IMR-90 (cell line): ENCODE measurements around the gene KBTBD12. TPM values are rescaled to one million over a fixed set of nuclear protein-coding genes. Genes with fewer than 3 reads are reported as not detected.

ENCODE experiments used
- CHD1 ChIP-seq: IDR thresholded peaks from 2 replicates; pipeline ENCODE4 v1.6.1; 2012; ENCODE audit warnings: low read depth, low read length, improper control_type of control experiment
- MAZ ChIP-seq: IDR thresholded peaks from 2 replicates; pipeline ENCODE4 v1.6.1; 2012; ENCODE audit warnings: low read depth, mild to moderate bottlenecking, low read length, improper control_type of control experiment, moderate library complexity, borderline replicate concordance
- MXI1 ChIP-seq: IDR thresholded peaks from 2 replicates; pipeline ENCODE4 v1.6.1; 2012; ENCODE audit warnings: low read depth, mild to moderate bottlenecking, low read length, moderate library complexity, borderline replicate concordance
- RCOR1 ChIP-seq: IDR thresholded peaks from 2 replicates; pipeline ENCODE4 v1.6.1; 2012; ENCODE audit warnings: mild to moderate bottlenecking, low read length, improper control_type of control experiment; ENCODE audit not compliant: insufficient replicate concordance
- SMC3 ChIP-seq: fragments of 150-350 bp; IDR thresholded peaks from 2 replicates; pipeline ENCODE4 v1.6.1; 2016; ENCODE audit warnings: low read depth, mild to moderate bottlenecking, antibody characterized with exemption, low read length, moderate library complexity
- polyA plus RNA-seq, 3 experiments: library from polyadenylated mRNA; depleted of rRNA; stranded (reverse); fragments of >200 nt; gene quantifications; 2 replicates each; pipeline ENCODE4 v1.2.3, GENCODE V29; 2012; ENCODE audit warnings: low replicate concordance in 1 of 3
- total RNA-seq: library from RNA; depleted of rRNA; stranded (reverse); fragments of >200 nt; gene quantifications from 2 replicates; pipeline ENCODE4 v1.2.3, GENCODE V29; 2012
- TF ChIP-seq, protein P1 (sequence below): fragments of 150-350 bp; IDR thresholded peaks from 2 replicates; pipeline ENCODE4 v1.6.1; 2017; ENCODE audit warnings: mild to moderate bottlenecking, antibody characterized with exemption, low read length, low read depth

KBTBD12 gene
- total and polyA plus RNA-seq, 2 of the 4 experiments (the other 2 are of a cell fraction): not detected

DNA sequence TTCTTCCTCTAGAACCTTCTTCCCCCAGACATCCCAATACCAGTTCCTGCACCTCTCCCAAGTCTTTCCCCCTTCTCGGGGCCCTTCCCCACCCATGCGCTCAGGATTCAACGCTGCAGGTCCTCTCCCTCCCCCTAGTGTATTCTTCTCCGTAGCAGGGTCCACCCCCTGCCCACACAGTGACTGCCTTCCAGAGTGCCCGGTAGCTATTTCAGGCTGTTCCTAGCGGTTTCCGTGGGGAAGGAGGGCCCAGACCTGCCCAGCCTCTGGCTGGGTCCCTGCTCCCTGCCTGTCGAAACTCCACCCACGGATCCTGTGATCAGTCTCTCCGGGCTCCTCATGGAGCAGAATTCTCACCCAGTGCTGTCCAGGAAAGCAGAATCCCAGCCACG is 92.0 kb downstream of the KBTBD12 start (continued):
- TF ChIP-seq, protein P1, sequence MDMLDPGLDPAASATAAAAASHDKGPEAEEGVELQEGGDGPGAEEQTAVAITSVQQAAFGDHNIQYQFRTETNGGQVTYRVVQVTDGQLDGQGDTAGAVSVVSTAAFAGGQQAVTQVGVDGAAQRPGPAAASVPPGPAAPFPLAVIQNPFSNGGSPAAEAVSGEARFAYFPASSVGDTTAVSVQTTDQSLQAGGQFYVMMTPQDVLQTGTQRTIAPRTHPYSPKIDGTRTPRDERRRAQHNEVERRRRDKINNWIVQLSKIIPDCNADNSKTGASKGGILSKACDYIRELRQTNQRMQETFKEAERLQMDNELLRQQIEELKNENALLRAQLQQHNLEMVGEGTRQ: no peak
- TF ChIP-seq MAZ: no peak
- no peak for TF ChIP-seq SMC3
- no peak for TF ChIP-seq MXI1
- no peak for TF ChIP-seq CHD1
- TF ChIP-seq RCOR1: no peak
